OCI-LY7 (cell line): ENCODE measurements around the gene UROS. TPM values are rescaled to one million over a fixed set of nuclear protein-coding genes. Genes with fewer than 3 reads are reported as not detected.

Source experiments
- BruUV-seq: library from RNA; stranded (reverse); fragments of 400-500 nt; replicated peaks from 2 replicates; lab custom pipeline; 2021; lab: Mats Ljungman, UMichigan
- CTCF ChIA-PET: fragments of 300-600 bp; sonication (Branson Sonifier 250); formaldehyde crosslinking; loops from one replicate; lab custom pipeline; 2022; ENCODE audit warnings: antibody characterized with exemption; ENCODE audit not compliant: unreplicated experiment; lab: Charles Lee
- POLR2A ChIA-PET: fragments of 300-600 bp; sonication (Branson Sonifier 250); formaldehyde crosslinking; loops from one replicate; lab custom pipeline; 2022; ENCODE audit warnings: antibody characterized with exemption; lab: Charles Lee
- DNase-seq: peaks from one replicate; pipeline ENCODE4 v3.0.0-alpha.2; 2015; ENCODE audit warnings: low spot score
- H2AFZ ChIP-seq: fragments of 200-600 bp; sonication (generic), shearing (Covaris generic); 2 replicates; pipeline ENCODE4 v1.6.1; 2014; ENCODE audit warnings: mild to moderate bottlenecking, antibody characterized with exemption, low read length, moderate library complexity
- H3K27ac ChIP-seq: fragments of 200-600 bp; sonication (generic); 2 replicates; pipeline ENCODE4 v1.5.1; 2014; ENCODE audit warnings: mixed run types, low read depth, mild to moderate bottlenecking, moderate library complexity, low read length, inconsistent platforms; ENCODE audit not compliant: poor library complexity, severe bottlenecking
- H3K36me3 ChIP-seq: fragments of 200-600 bp; sonication (generic); 2 replicates; pipeline ENCODE4 v1.6.1; 2014; ENCODE audit warnings: mild to moderate bottlenecking, antibody characterized with exemption, low read length, moderate library complexity, mixed read lengths; ENCODE audit not compliant: insufficient read depth
- H3K4me1 ChIP-seq: fragments of 200-600 bp; sonication (generic); 2 replicates; pipeline ENCODE4 v1.5.1; 2014; ENCODE audit warnings: mild to moderate bottlenecking, low read length; ENCODE audit not compliant: insufficient read depth, poor library complexity, severe bottlenecking
- H3K4me2 ChIP-seq: fragments of 200-600 bp; sonication (generic); 2 replicates; pipeline ENCODE4 v1.6.1; 2014; ENCODE audit warnings: mild to moderate bottlenecking, low read length
- H3K4me3 ChIP-seq: fragments of 200-600 bp; sonication (generic); 2 replicates; pipeline ENCODE4 v1.5.1; 2014; ENCODE audit warnings: mild to moderate bottlenecking, low read depth, low read length; ENCODE audit not compliant: poor library complexity, severe bottlenecking
- H3K79me2 ChIP-seq: fragments of 200-600 bp; sonication (generic); 2 replicates; pipeline ENCODE4 v1.6.1; 2016; ENCODE audit warnings: low read depth, mild to moderate bottlenecking, low read length, moderate library complexity, mixed read lengths; ENCODE audit not compliant: insufficient read depth
- H3K9me2 ChIP-seq: fragments of 200-600 bp; sonication (generic); 2 replicates; pipeline ENCODE4 v1.6.1; 2016; ENCODE audit warnings: mild to moderate bottlenecking, low read length, mixed read lengths; ENCODE audit not compliant: insufficient read depth
- H3K9me3 ChIP-seq: fragments of 200-600 bp; sonication (generic); 2 replicates; pipeline ENCODE4 v1.6.1; 2014; ENCODE audit warnings: mild to moderate bottlenecking, mixed run types, low read length, mixed read lengths
- H4K20me1 ChIP-seq: fragments of 200-600 bp; sonication (generic); 2 replicates; pipeline ENCODE4 v1.6.1; 2014; ENCODE audit warnings: mild to moderate bottlenecking, antibody characterized with exemption, low read length, moderate library complexity, mixed read lengths; ENCODE audit not compliant: insufficient read depth
- EZH2phosphoT487 ChIP-seq: fragments of 200-600 bp; sonication (generic); IDR thresholded peaks from 2 replicates; pipeline ENCODE4 v1.6.1; 2018; ENCODE audit warnings: low read depth, borderline replicate concordance, mild to moderate bottlenecking, mixed run types, antibody characterized with exemption, low read length, moderate library complexity, mixed read lengths
- intact Hi-C: fragments of 100-400 bp; cut with micrococcal nuclease; formaldehyde crosslinking; loops from one replicate; pipeline ENCODE4 v1.10.0; 2022; ENCODE audit not compliant: unreplicated experiment
- total RNA-seq, 2 experiments: library from RNA; depleted of rRNA in 1 of 2; stranded (reverse); fragments of >200 nt in 1 of 2; shearing (Covaris generic) in 1 of 2; gene quantifications; 2 replicates each; pipeline ENCODE4 v1.2.3, GENCODE V29; 2014 to 2022
- TF ChIP-seq, protein P1 (sequence below): fragments of 200-600 bp; sonication (generic); conservative IDR thresholded peaks from 2 replicates; pipeline ENCODE4 v1.5.1; 2014; ENCODE audit warnings: mild to moderate bottlenecking, antibody characterized with exemption, low read length, moderate library complexity, mixed read lengths

Gene UROS
- total RNA-seq, 2 experiments from 2014 or later, result 37.3 to 44.5 TPM

DNA sequence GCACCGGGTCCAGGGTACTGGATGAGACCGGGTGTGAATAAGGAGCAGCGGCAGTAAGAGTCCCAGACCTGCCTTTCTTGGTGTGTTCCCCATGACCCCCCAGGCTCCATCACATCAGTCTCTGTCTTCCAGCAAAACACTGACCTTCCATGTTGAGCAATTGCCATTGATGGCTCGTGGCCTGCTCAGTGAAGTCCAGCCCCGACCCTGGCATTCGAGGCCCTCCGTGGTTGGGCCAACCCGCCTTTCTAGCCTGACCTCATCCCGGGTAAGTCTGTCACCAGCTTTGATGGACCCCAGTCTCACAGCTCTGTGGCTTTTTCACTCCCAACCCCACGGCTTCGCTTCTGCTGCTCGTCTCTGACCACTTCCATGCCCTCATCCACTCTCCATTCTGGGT, 53.9 kb downstream of the UROS start:
- Histone ChIP-seq H3K79me2 (no peaks in the 10 kb centered on the region), H2AFZ (no peak overlapping the region), H3K9me3 (no peaks in the 10 kb centered on the region), H3K27ac (no peak overlapping the region), H3K4me3 (no peak overlapping the region), H3K4me1 (no peaks in the 10 kb centered on the region), H4K20me1 (no peaks in the 10 kb centered on the region), H3K4me2 (no peak overlapping the region), H3K9me2 (no peaks in the 10 kb centered on the region), H3K36me3 (peaks cover 54% of the 10 kb centered on the region)
- intact Hi-C loops, result no loop called here
- CTCF ChIA-PET, result no interaction called here
- POLR2A ChIA-PET, result interaction anchor here (1.0 kb wide), 2 partner anchors 13 to 27 kb away, joined by 3 to 6 read pairs; no protein-coding TSS in a partner anchor
- TF ChIP-seq EZH2phosphoT487, result no peak
- TF ChIP-seq, protein P1, sequence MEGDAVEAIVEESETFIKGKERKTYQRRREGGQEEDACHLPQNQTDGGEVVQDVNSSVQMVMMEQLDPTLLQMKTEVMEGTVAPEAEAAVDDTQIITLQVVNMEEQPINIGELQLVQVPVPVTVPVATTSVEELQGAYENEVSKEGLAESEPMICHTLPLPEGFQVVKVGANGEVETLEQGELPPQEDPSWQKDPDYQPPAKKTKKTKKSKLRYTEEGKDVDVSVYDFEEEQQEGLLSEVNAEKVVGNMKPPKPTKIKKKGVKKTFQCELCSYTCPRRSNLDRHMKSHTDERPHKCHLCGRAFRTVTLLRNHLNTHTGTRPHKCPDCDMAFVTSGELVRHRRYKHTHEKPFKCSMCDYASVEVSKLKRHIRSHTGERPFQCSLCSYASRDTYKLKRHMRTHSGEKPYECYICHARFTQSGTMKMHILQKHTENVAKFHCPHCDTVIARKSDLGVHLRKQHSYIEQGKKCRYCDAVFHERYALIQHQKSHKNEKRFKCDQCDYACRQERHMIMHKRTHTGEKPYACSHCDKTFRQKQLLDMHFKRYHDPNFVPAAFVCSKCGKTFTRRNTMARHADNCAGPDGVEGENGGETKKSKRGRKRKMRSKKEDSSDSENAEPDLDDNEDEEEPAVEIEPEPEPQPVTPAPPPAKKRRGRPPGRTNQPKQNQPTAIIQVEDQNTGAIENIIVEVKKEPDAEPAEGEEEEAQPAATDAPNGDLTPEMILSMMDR, result no peak
- DNase-seq, result no peak
- no TSS peak for BruUV-seq

DNA sequence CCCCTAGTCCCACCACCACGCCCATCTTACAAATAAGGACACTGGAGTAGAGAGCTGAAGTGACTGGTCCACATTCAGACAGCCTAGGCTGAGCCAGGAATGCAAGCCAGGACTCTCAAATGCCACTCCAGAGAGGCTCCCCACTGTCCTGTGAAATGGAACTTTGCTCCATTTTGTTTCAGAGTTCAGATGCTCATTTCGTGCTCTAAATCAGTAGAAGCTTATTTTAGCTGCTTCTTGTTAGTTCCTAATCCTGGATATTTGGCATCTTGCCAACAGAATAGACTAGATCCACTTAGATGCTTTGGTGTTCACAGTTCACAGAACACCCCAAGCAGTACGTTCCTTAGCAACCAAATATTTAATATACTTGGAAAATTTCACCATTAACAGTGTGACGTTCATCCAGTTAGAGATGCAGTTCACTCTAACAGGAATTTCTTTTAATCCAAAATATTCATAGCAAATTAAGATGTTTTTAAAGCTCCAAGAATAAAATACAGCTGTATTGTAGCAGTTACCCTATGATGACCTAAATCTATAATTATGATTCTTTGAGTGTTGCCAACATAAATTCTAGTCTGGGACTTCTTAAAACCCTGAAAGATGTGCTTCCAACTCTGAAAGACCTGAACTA, 54.7 kb downstream of the UROS start:
- no peak overlapping the region for H3K27ac ChIP-seq
- no peaks in the 10 kb centered on the region for H3K9me2 ChIP-seq
- peaks cover 62% of the 10 kb centered on the region for H3K36me3 ChIP-seq
- H3K9me3 ChIP-seq, result no peaks in the 10 kb centered on the region
- BruUV-seq, result TSS peak; percentile 8
- ChIA-PET POLR2A (interaction anchor here (1.0 kb wide), 2 partner anchors 14 to 27 kb away, joined by 3 to 6 read pairs; no protein-coding TSS in a partner anchor), CTCF (no interaction called here)
- no peaks in the 10 kb centered on the region for H3K4me1 ChIP-seq
- H3K4me3 ChIP-seq, result no peak overlapping the region
- H3K4me2 ChIP-seq, result no peak overlapping the region
- H4K20me1 ChIP-seq, result no peaks in the 10 kb centered on the region
- TF ChIP-seq, protein P1, result no peak
- no peak for TF ChIP-seq EZH2phosphoT487
- no peak for DNase-seq
- intact Hi-C loops, result no loop called here
- H2AFZ ChIP-seq, result no peak overlapping the region
- no peaks in the 10 kb centered on the region for H3K79me2 ChIP-seq

- no peaks in the 10 kb centered on the region for H3K9me3 ChIP-seq
- ChIA-PET CTCF (no interaction called here), POLR2A (no interaction called here)
- no peak overlapping the region for H3K27ac ChIP-seq
- H3K4me2 ChIP-seq, result no peak overlapping the region
- TF ChIP-seq, protein P1, result no peak
- TF ChIP-seq EZH2phosphoT487, result no peak
- TSS peak; percentile 1 for BruUV-seq
- H3K36me3 ChIP-seq, result peaks cover 81% of the 10 kb centered on the region
- H3K4me3 ChIP-seq, result no peak overlapping the region
- no peaks in the 10 kb centered on the region for H3K9me2 ChIP-seq
- no peaks in the 10 kb centered on the region for H3K79me2 ChIP-seq
- H3K4me1 ChIP-seq, result no peaks in the 10 kb centered on the region
- H4K20me1 ChIP-seq, result no peaks in the 10 kb centered on the region
- no peak for DNase-seq
- intact Hi-C loops, result no loop called here
- H2AFZ ChIP-seq, result no peak overlapping the region
Measured at GRCh38 chr10:125766511-125766910, 56.5 kb downstream of the UROS start.
